A673 (cell line): ENCODE results near the gene AFF1.

Source experiments
- CTCF ChIP-seq: fragments of 300-800, 200-600 bp; sonication (generic); conservative IDR thresholded peaks from 2 replicates; pipeline ENCODE4 v1.5.1; 2017; ENCODE audit warnings: low read depth, mild to moderate bottlenecking, antibody characterized with exemption, low read length, moderate library complexity, mixed read lengths
- EZH2 ChIP-seq: fragments of 200-600 bp; sonication (generic); IDR thresholded peaks from 2 replicates; pipeline ENCODE4 v1.6.1; 2017; ENCODE audit warnings: borderline replicate concordance, low read depth, mild to moderate bottlenecking, mixed read lengths, antibody characterized with exemption, low read length; ENCODE audit not compliant: poor library complexity, severe bottlenecking

DNA sequence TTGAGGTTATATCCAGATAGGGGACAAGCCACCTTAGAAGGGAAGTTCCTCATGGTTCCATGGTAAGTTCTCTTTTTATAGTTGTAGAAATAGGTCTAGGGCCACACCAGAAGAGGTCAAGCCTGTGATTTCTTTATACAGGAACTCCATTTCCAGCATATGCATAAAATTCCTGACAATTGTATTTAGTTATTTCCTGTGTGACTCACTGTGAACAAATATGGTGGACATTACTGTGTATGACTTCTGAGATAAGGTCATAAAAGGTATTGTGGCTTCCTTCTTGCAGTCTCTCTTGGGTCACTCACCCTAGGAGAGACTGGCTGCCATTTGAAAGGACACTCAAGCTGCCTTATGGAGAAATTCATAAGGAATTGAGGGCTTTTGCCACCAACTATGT is 40.4 kb upstream of the AFF1 start:
- TF ChIP-seq CTCF, result no peak
- no peak for TF ChIP-seq EZH2
